GM21825 (cell line): ENCODE measurements around the gene PRR18.
"Not testable (repeated sequence)": the region's sequence is repeated elsewhere in the genome, so short reads cannot be mapped to it uniquely, and the experiment has no call there.

Experiments used
- ATAC-seq: cut with Tn5 transposase; IDR thresholded peaks from one replicate; pipeline ENCODE4 v1.9.1; 2021; ENCODE audit warnings: mild to moderate bottlenecking, moderate library complexity; ENCODE audit not compliant: unreplicated experiment

PRR18 gene

GRCh38 chr6:166308033-166308768 is at the start of gene PRR18:
TSS of gene PRR18 (minus strand) at chr6:166308392. CDS start at chr6:166308142, 250 bp downstream.
- peak; percentile 56 for ATAC-seq

GRCh38 chr6:166355552-166355951 is 47.4 kb upstream of the PRR18 start:
- no peak for ATAC-seq

DNA sequence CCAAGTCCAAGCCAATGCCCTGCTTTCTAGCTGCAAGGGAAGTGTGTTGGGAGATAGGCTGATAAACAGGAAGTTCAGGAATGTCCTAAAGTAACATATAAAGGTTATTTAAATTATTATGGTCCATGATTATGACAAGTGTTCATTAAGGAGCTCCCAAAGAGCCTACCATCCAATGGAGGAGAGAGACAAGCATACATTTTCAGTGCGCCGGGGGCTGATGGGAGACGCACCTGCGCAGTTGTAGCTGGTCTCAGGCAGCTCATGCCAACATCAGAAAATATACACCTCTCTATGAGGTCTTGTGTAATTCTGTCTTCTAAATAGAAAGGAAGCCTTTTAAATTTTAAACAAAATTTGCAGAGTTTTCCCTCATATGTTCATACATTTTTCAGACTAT is 46.8 kb upstream of the PRR18 start:
- ATAC-seq: no peak

DNA sequence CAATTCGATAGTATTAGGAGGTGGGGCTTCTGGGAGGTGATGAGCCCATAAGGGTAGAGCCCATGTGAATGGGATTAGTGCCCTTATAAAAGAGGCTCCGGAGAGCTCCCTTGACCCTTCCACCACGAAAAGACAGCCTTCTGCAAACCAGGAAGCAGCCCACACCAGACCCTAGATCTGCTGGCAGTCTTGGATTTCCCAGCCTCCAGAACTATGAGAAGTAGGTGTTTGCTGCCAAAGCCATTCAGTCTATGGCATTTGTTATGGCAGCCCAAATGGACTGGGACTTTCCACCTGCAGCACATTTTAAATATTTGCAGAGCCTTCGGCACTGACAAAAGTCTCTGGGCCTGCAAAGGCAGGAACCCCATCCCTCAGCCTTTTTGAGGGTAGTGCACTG is 46.0 kb upstream of the PRR18 start:
- no peak for ATAC-seq

DNA sequence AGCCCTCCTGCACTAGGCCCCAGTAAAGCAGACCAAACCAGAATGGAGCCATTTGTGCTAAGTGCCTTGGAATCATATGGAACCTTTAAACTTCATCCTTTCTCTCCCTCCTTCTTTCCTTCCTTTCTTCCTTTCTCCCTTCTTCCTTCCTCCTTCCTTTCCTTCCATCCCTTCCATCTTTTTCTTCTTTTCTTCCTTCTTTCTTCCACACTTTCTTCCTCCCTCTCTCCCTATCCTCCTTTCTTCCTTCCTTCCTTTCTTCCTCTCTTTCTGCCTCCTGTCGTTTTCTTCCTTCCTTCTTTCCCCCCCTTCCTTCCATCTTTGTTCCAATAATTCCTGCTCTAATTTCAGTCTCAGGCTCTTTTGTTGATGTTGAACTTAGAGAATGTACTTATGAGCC is 45.3 kb upstream of the PRR18 start:
- ATAC-seq: no peak

- ATAC-seq: no peak
Measured at GRCh38 chr6:166352923-166353322, 44.7 kb upstream of the PRR18 start.

DNA sequence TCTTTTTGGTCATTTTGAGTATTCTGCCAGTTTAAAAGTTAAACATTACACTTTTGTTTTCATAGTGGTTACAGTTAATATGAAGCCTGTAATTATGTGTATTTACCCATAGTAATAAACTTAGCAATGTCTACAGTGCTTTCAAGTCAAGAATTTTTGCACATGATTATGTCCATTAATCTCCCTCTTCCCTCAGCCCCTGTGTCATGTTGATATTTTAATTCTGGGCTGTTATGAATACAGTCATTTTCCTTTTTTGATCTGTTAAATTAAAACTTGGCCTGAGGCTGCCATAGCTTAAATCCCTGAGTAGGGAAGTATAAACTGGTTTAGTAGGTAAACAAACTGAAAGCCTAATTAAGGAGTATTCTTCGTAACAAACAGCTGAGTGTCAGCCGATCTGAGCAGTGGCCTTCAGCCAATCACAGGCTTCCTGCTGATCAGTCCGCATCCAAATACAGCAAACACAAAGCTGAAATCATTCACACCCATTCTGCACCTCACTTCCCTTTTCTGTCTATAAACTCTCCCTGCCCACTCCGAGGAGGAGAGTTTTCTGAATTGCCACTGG is 43.6 kb upstream of the PRR18 start:
- ATAC-seq: peak; percentile 89

- ATAC-seq: no peak
Measured at GRCh38 chr6:166348305-166348949, 40.2 kb upstream of the PRR18 start.

GRCh38 chr6:166346965-166347364 is 38.8 kb upstream of the PRR18 start:
- no peak for ATAC-seq

- no peak for ATAC-seq
Measured at GRCh38 chr6:166346449-166346848, 38.3 kb upstream of the PRR18 start.

DNA sequence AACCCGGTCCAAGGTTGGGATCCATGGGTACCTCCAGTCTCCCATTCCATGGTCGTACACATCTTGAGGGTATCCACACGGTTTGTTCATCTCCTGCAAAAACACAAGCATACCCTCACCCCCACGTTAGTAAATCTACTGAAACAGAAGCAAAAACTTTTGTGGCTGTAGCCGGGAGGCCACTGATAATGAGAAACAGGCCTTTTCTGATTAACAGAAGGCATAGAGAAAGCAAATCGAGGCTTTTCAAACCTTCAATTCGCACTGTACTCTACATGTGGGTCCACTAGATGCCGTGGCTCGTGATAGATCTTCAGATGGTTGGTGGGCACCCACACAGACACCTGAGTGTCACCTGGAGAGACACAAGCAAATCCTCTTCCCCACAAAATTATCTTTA is 37.5 kb upstream of the PRR18 start:
- not testable (repeated sequence) for ATAC-seq

- ATAC-seq: not testable (repeated sequence)
Measured at GRCh38 chr6:166344921-166345320, 36.7 kb upstream of the PRR18 start.

DNA sequence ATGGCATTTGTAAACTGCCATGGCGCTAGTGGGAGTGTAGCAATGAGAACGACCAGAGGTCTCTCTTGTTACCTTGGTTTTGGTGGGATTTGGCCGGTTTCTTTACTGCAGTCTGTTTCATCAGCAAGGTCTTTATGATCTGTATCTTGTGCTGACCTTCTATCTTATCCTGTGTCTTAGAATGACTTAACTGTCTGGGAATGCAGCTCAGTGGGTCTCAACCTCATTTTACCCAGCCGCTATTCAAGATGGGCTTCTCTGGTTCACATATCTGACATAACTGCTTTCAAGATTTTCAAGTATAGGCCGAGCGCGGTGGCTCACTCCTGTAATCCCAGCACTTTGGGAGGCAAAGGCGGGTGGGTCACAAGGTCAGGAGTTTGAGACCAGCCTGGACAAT is 36.0 kb upstream of the PRR18 start:
- no peak for ATAC-seq

- peak; percentile 21 for ATAC-seq
Measured at GRCh38 chr6:166343150-166343487, 34.9 kb upstream of the PRR18 start.

GRCh38 chr6:166342349-166343149 is 34.4 kb upstream of the PRR18 start, which contains the start of gene SFT2D1:
TSS of gene SFT2D1 (minus strand) at chr6:166342545. CDS start at chr6:166342481, 64 bp downstream.
- ATAC-seq: peak; percentile 94

DNA sequence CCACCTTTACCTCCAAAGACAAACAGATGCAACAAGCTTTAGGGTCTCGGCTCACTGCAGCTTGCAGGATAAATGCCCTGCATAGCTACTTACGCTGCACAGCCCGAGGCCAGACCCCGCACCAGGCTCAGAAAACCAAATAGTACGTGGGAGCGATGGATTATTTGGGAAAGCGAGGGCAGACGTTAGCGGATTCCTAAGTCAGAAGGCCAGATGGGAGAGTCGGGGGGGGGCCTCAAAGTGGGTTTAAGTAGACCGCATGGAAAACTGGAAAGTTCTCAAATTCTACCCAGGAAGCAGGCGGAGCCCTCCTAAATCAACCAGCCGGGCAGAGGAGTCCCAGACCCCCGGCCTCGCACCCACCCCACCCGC is 33.8 kb upstream of the PRR18 start:
- ATAC-seq: no peak

- no peak for ATAC-seq
Measured at GRCh38 chr6:166341464-166341863, 33.3 kb upstream of the PRR18 start.

DNA sequence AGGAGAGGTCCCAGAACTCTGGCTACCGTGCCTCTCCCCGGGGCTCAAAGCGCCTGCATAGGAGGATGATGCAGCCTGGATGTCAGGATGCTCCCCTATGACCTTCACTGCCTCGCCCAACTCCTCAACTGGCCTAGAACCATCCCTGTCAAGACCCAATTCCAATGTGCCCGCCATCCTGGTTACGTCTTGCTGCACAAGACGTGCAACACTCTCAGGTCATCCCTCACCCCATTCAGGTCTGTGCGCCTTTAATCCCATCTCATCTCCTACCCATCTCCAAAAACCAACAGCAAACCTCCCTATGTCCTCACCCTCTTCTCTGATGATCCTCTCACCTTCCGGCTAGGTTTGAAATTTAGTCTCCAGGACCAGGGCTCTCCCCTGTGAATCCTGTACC is 30.7 kb upstream of the PRR18 start:
- no peak for ATAC-seq

DNA sequence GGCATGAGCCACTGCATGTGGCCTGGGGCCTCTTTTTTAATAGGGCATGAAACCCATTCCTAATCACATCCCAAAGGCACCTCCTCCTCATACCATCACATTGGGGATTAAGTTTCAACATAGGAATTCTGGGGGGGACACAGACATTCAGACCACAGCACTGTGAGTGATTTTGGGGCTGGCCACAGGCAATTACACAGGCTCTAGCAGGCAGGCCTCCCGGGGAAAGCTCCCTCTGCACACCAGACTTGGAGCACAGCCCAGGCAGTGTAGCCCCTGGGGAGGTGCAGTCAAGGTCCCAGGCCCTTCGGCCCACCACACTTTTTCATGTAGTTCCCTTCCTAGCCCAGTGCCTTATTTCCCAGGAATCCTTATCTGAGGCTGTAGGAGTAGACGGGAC is 28.7 kb upstream of the PRR18 start:
- ATAC-seq: no peak

DNA sequence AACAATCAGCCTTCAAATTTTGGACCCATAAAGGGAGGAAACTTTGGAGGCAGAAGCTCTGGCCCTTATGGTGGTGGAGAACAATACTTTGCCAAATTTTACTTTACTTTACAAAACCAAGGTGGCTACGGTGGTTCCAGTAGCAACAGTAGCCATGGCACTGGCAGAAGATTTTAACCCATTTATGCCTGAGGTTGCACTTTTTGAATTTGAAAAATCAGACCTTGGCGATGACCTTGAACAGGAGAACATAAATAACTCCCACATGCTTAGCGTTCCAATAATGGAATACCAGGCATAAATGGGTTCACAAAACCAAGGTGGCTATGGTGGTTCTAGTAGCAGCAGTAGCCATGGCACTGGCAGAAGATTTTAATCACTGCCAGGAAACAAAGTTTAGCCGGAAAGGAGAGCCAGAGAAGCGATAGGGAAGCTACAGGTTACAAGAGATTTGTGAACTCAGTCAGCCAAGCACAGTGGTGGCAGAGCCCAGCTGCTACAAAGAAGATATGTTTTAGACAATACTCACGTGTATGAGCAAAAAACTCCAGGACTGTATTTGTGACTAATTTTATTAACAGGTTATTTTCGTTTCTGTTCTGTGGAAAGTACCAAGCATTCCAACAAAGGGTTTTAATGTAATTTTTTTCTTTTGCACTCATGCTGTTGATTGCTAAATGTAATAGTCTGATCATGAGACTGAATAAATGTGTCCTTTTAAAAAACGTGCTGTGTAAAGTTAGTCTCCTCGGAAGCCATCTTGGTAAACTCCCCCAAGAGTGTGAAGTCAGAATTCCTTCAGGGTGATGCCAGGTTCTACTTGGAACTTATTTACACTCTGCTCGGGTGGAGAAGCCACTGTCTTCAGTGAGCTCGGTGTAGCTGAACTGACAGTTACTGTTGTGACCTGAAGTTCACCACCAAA is 27.4 kb upstream of the PRR18 start:
- ATAC-seq: peak; percentile 42
